Measurements from ENCODE around the gene MATN1. TPM values are rescaled to one million over a fixed set of nuclear protein-coding genes. Genes with fewer than 3 reads are reported as not detected.

The MATN1 gene
- polyA plus RNA-seq, 3 donors, result 0.07 TPM; not detected in 2

GRCh38 chr1:30685796-30686165 is 37.6 kb downstream of the MATN1 start:
- Histone ChIP-seq H3K4me2 (replicated peaks; ENCODE audit: extremely low read depth, low read length, poor library complexity, severe bottlenecking) (no peak overlapping the region), H3K4me1 (ENCODE audit: control insufficient read depth in 1 of 2, insufficient read depth in 2 of 2, low read length in 2 of 2) (no peaks in the 10 kb centered on the region), H3K36me3 (replicated peaks in 1 of 2; ENCODE audit: control insufficient read depth in 1 of 2, insufficient read depth in 2 of 2, low read length in 2 of 2) (no peaks in the 10 kb centered on the region), H4K20me1 (ENCODE audit: insufficient read depth, low read length) (no peaks in the 10 kb centered on the region), H3K9ac (ENCODE audit: insufficient read depth, low read length, poor library complexity, severe bottlenecking) (no peak overlapping the region), H3K9me3 (replicated peaks in 1 of 2; ENCODE audit: control insufficient read depth in 1 of 2, insufficient read depth in 1 of 2, low read length in 2 of 2) (peaks cover 3 to 9% of the 10 kb centered on the region in 2 donors), H3K79me2 (ENCODE audit: insufficient read depth, low read length) (no peaks in the 10 kb centered on the region), H3K4me3 (replicated peaks in 1 of 3; ENCODE audit: low read depth in 2 of 3, low read length in 3 of 3) (no peak overlapping the region), H3K27me3 (ENCODE audit: control insufficient read depth in 2 of 2, insufficient read depth in 2 of 2, low read length in 2 of 2) (peaks cover 24 to 55% of the 10 kb centered on the region in 2 donors), H3K27ac (ENCODE audit: low read depth in 1 of 2, low read length in 2 of 2) (no peak overlapping the region), H2AFZ (ENCODE audit: insufficient read depth, low read depth, low read length, poor library complexity, severe bottlenecking) (no peak overlapping the region)
- peak overlapping the region in 1 of 2 donors; percentile 58 for H3K4me3 Mint-ChIP-seq
- peaks cover 2% of the 10 kb centered on the region for H3K4me1 Mint-ChIP-seq
- peaks cover 0 to 3% of the 10 kb centered on the region in 2 donors for H3K36me3 Mint-ChIP-seq
- intact Hi-C loops (cut with micrococcal nuclease), result no loop called here
- TF ChIP-seq, protein P1, sequence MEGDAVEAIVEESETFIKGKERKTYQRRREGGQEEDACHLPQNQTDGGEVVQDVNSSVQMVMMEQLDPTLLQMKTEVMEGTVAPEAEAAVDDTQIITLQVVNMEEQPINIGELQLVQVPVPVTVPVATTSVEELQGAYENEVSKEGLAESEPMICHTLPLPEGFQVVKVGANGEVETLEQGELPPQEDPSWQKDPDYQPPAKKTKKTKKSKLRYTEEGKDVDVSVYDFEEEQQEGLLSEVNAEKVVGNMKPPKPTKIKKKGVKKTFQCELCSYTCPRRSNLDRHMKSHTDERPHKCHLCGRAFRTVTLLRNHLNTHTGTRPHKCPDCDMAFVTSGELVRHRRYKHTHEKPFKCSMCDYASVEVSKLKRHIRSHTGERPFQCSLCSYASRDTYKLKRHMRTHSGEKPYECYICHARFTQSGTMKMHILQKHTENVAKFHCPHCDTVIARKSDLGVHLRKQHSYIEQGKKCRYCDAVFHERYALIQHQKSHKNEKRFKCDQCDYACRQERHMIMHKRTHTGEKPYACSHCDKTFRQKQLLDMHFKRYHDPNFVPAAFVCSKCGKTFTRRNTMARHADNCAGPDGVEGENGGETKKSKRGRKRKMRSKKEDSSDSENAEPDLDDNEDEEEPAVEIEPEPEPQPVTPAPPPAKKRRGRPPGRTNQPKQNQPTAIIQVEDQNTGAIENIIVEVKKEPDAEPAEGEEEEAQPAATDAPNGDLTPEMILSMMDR (IDR thresholded peaks at IDR 0.05), result no peak
- H3K27ac Mint-ChIP-seq, result no peak overlapping the region
- whole genome bisulfite sequencing (ENCODE audit: insufficient coverage), result 20% methylated on average over 10 of the region's 11 CpGs
- DNase-seq, result no peak
- H3K27me3 Mint-ChIP-seq (ENCODE audit: low read depth in 3 of 3), result peaks cover 60 to 76% (median 67%) of the 10 kb centered on the region in 3 donors
- H3K9me3 Mint-ChIP-seq, result peaks cover 0 to 14% (median 7%) of the 10 kb centered on the region in 7 donors

GRCh38 chr1:30684881-30685795 is 38.2 kb downstream of the MATN1 start:
- Histone ChIP-seq H3K4me3 (replicated peaks in 1 of 3; ENCODE audit: low read depth in 2 of 3, low read length in 3 of 3) (no peak overlapping the region), H4K20me1 (ENCODE audit: insufficient read depth, low read length) (no peaks in the 10 kb centered on the region), H3K9ac (ENCODE audit: insufficient read depth, low read length, poor library complexity, severe bottlenecking) (no peak overlapping the region), H3K4me1 (ENCODE audit: control insufficient read depth in 1 of 2, insufficient read depth in 2 of 2, low read length in 2 of 2) (no peaks in the 10 kb centered on the region), H3K4me2 (replicated peaks; ENCODE audit: extremely low read depth, low read length, poor library complexity, severe bottlenecking) (no peak overlapping the region), H3K79me2 (ENCODE audit: insufficient read depth, low read length) (no peaks in the 10 kb centered on the region), H3K36me3 (replicated peaks in 1 of 2; ENCODE audit: control insufficient read depth in 1 of 2, insufficient read depth in 2 of 2, low read length in 2 of 2) (no peaks in the 10 kb centered on the region), H3K27ac (ENCODE audit: low read depth in 1 of 2, low read length in 2 of 2) (no peak overlapping the region), H3K27me3 (ENCODE audit: control insufficient read depth in 2 of 2, insufficient read depth in 2 of 2, low read length in 2 of 2) (peaks cover 24 to 55% of the 10 kb centered on the region in 2 donors), H2AFZ (ENCODE audit: insufficient read depth, low read depth, low read length, poor library complexity, severe bottlenecking) (no peak overlapping the region), H3K9me3 (replicated peaks in 1 of 2; ENCODE audit: control insufficient read depth in 1 of 2, insufficient read depth in 1 of 2, low read length in 2 of 2) (peaks cover 8 to 9% of the 10 kb centered on the region in 2 donors)
- 6% methylated on average over 39 of the region's 56 CpGs for WGBS (ENCODE audit: insufficient coverage)
- no peak for DNase-seq
- peaks cover 2 to 19% (median 11%) of the 10 kb centered on the region in 7 donors for H3K9me3 Mint-ChIP-seq
- H3K4me3 Mint-ChIP-seq, result peak overlapping the region in 1 of 2 donors; percentile 80
- H3K36me3 Mint-ChIP-seq, result peaks cover 0 to 3% of the 10 kb centered on the region in 2 donors
- peak overlapping the region in 1 of 7 donors; percentile 35 for H3K27ac Mint-ChIP-seq
- TF ChIP-seq, protein P1 (IDR thresholded peaks at IDR 0.05), result no peak
- peaks cover 60 to 74% (median 67%) of the 10 kb centered on the region in 3 donors for H3K27me3 Mint-ChIP-seq (ENCODE audit: low read depth in 3 of 3)
- intact Hi-C loops (cut with micrococcal nuclease), result no loop called here
- peaks cover 2% of the 10 kb centered on the region for H3K4me1 Mint-ChIP-seq

All from CD14-positive monocyte (primary cell).